Muscle of arm (tissue), 12 donors: ENCODE results near the gene DNASE1L2. TPM values are rescaled to one million over a fixed set of nuclear protein-coding genes. Genes with fewer than 3 reads are reported as not detected.

Experiments
- DNase-seq: peaks from one replicate; pipeline ENCODE4 v3.0.0-alpha.2; 2013
- polyA plus RNA-seq, 12 donors: library from polyadenylated mRNA; unstranded; fragments of 120-200 nt; gene quantifications; one replicate each; pipeline ENCODE4 v1.2.1, GENCODE V29; 2013; ENCODE audit not compliant: insufficient read length in 12 of 12

DNASE1L2 gene
- polyA plus RNA-seq, 12 donors: 0.47 to 1.00 (median 0.72) TPM; not detected in 2

DNA sequence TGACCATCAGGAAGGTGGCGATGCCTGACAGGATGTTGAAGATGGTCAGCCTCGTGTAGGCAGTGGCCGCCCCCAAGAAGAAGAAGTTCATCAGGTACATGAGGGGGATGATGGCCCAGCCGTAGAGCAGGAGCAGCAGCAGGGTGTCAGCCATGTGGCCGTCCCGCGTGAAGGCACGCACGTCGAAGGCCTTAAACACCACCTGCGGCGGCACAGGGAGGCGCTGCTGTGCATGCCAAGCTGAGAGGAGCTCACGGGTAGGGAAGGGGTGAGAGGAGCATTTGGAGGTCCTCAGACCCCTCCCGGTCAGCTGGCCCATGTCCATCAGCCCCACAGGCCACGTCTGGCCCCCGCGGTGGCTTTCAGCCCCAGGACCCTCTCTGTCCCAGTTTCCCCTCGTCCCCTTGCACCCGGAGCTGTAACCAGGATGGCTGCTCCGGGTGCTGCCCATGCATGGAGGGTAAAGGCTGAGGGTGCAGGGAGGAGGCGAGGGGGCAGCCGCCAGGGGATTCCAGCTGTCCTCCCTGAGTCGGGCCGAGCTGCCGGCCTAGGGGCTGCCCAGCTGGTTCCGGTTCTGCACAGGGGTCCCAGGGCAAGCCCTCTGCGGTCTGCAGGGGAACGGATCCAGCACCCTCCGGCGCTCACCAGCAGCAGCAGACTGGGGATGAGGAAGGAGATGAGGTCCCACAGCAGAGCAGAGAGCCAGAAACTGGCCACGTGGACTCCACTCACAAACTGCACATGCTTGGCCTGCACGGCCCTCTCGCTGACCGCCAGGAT lies 48.7 kb downstream of the DNASE1L2 start:
- no peak for DNase-seq

DNA sequence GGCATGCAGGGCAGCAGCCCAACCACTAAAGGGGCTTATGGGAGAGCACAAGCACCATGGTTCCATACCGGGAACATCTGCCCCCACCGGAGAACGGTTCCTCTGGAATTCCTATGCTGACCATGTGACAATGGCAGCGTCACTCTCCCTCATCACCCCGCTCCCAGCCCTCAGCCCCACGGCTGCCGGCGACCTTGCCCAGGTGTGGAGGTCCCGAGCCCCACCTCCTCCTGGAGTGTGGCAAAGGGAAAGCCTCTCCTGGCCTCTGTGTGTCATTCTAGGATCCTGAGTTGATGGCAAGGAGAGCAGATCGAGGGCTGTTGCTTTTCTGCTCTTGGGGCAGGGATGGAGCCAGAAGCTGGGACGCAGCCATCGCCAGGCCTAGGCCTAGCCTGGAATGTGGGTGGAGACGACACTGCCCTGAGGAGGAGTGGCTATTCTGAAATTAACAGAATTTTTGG lies 49.5 kb downstream of the DNASE1L2 start:
- no peak for DNase-seq

DNA sequence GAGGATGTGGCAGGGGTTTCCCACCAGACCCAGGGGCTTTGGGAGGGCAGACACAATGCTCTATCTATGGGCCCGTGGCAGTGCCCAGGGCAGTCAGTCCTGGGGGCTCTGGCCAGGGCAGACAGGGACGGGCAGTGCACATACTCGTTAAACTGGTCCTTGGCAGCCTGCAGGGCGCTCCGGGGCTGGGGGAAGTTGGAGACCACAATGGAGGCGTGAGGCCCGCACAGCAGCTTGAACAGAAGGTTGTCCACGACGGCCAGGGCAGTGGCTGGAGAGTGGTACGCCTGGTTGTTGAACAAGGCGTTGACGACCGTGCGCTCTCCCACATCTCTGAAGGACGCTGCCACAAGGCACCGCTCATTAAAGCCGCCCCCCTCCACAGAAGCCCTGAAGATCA lies 50.3 kb downstream of the DNASE1L2 start:
- DNase-seq: no peak

DNA sequence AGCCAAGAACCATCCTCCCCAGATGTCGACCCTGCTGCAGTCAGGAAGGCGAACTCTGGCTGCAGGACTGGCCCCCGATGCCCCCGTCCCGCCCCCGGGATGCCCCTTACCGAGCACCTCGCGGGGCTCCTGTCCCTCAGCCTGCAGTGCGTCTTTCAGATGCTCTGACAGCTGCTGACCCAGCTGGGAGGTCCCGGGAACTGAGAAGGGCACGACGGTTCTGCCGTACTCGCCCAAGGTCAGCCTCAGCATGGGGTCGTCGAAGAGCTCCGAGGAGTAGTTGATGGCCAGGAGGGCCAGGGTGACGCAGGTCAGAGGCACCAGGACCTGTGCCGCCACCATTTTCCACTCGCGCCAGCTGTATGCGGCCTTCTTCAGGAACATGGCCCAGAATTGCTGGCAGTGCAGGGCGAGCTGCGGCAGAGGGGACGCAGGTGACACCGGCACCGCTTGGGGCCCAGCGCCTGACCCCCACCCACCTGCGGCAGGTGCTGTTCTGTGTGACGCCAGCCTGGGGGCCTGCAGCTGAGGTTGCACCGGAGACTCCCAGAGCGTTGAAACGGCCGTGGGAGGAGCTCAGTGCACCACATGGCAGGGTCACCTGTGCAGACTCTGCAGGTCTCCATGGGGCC lies 51.8 kb downstream of the DNASE1L2 start:
- DNase-seq: no peak

Other genes starting within 250 kb of the DNASE1L2 start
- 1 to 10 TPM in 4 of 12 donors, under 1 TPM in 6, not detected in 2; 0.25 to 1.5 (median 0.86) TPM for gene SYNGR3, start 246.5 kb upstream of the DNASE1L2 start, polyA plus RNA-seq
- 10 to 100 TPM in 11 of 12 donors, not detected in 1; 13.6 to 32.2 (median 18.6) TPM for gene ZNF598, start 226.6 kb upstream of the DNASE1L2 start, polyA plus RNA-seq
- gene NPW, start 216.7 kb upstream of the DNASE1L2 start, polyA plus RNA-seq: 1 to 10 TPM in 8 of 12 donors, under 1 TPM in 2, not detected in 2; 0.56 to 3.1 (median 1.5) TPM
- gene NHERF2, start 209.5 kb upstream of the DNASE1L2 start, polyA plus RNA-seq: 10 to 100 TPM in 11 of 12 donors, not detected in 1; 26.8 to 55.1 (median 36.1) TPM
- 10 to 100 TPM in 7 of 12 donors, 1 to 10 TPM in 4, not detected in 1; 8.4 to 35.5 (median 10.6) TPM for gene NTHL1, start 188.6 kb upstream of the DNASE1L2 start, polyA plus RNA-seq
- 1,000 to 10,000 TPM in 1 of 12 donors, 100 to 1,000 TPM in 1, 10 to 100 TPM in 10; 62.0 to 1,357 (median 75.2) TPM for gene TSC2, start 188.5 kb upstream of the DNASE1L2 start, polyA plus RNA-seq
- gene PKD1, start 100.5 kb upstream of the DNASE1L2 start, polyA plus RNA-seq: 100 to 1,000 TPM in 7 of 12 donors, 10 to 100 TPM in 4, not detected in 1; 85.8 to 199 (median 121) TPM
- gene RAB26, start 87.8 kb upstream of the DNASE1L2 start, polyA plus RNA-seq: 1 to 10 TPM in 3 of 12 donors, under 1 TPM in 7, not detected in 2; 0.27 to 1.9 (median 0.78) TPM
- gene TRAF7, start 80.7 kb upstream of the DNASE1L2 start, polyA plus RNA-seq: 10 to 100 TPM in 11 of 12 donors, not detected in 1; 28.9 to 60.7 (median 45.0) TPM
- 1 to 10 TPM in 10 of 12 donors, not detected in 2; 1.3 to 4.1 (median 2.1) TPM for gene CASKIN1, start 39.8 kb upstream of the DNASE1L2 start, polyA plus RNA-seq
- gene MLST8, start 31.0 kb upstream of the DNASE1L2 start, polyA plus RNA-seq: 10 to 100 TPM in 11 of 12 donors, not detected in 1; 26.6 to 47.2 (median 30.3) TPM
- gene BRICD5, start 25.6 kb upstream of the DNASE1L2 start, polyA plus RNA-seq: 10 to 100 TPM in 1 of 12 donors, 1 to 10 TPM in 10, not detected in 1; 3.2 to 14.8 (median 5.2) TPM
- 10 to 100 TPM in 10 of 12 donors, 1 to 10 TPM in 1, not detected in 1; 8.8 to 25.3 (median 12.4) TPM for gene PGP, start 21.6 kb upstream of the DNASE1L2 start, polyA plus RNA-seq
- 10 to 100 TPM in 10 of 12 donors, 1 to 10 TPM in 1, not detected in 1; 9.7 to 19.9 (median 11.6) TPM for gene E4F1, start 12.9 kb upstream of the DNASE1L2 start, polyA plus RNA-seq
- gene ECI1, start 15.1 kb downstream of the DNASE1L2 start, polyA plus RNA-seq: 10 to 100 TPM in 11 of 12 donors, not detected in 1; 27.7 to 56.2 (median 43.9) TPM
- 100 to 1,000 TPM in 11 of 12 donors, not detected in 1; 151 to 206 (median 167) TPM for gene RNPS1, start 31.7 kb downstream of the DNASE1L2 start, polyA plus RNA-seq
- gene ABCA3, start 104.3 kb downstream of the DNASE1L2 start, polyA plus RNA-seq: 10 to 100 TPM in 11 of 12 donors, not detected in 1; 12.3 to 24.2 (median 14.4) TPM
- gene CCNF, start 193.0 kb downstream of the DNASE1L2 start, polyA plus RNA-seq: 1 to 10 TPM in 11 of 12 donors, not detected in 1; 3.3 to 9.5 (median 6.5) TPM
- gene TEDC2, start 223.7 kb downstream of the DNASE1L2 start, polyA plus RNA-seq: 1 to 10 TPM in 11 of 12 donors, not detected in 1; 3.2 to 8.4 (median 4.3) TPM
- 1 to 10 TPM in 11 of 12 donors, not detected in 1; 1.2 to 5.6 (median 2.2) TPM for gene NTN3, start 234.9 kb downstream of the DNASE1L2 start, polyA plus RNA-seq
- 10 to 100 TPM in 10 of 12 donors, 1 to 10 TPM in 1, not detected in 1; 9.8 to 31.6 (median 19.9) TPM for gene TBC1D24, start 238.7 kb downstream of the DNASE1L2 start, polyA plus RNA-seq